Neural progenitor cell (in vitro differentiated cells): ENCODE data around the gene SUN1. TPM values are rescaled to one million over a fixed set of nuclear protein-coding genes. Genes with fewer than 3 reads are reported as not detected.
A peak's percentile ranks its signal among the peaks of the same experiment; 100 is the strongest.

Experiments used
- DNase-seq: peaks from one replicate; pipeline ENCODE4 v3.0.0-alpha.2; 2016; ENCODE audit warnings: low spot score
- H2AFZ ChIP-seq: fragments of 200-600 bp; sonication (generic); replicated peaks from 2 replicates; pipeline ENCODE4 v1.6.1; 2016; ENCODE audit warnings: antibody characterized with exemption
- H3F3A ChIP-seq: fragments of 200-600 bp; sonication (generic); 2 replicates; pipeline ENCODE4 v1.6.1; 2016; ENCODE audit warnings: antibody characterized with exemption, low read depth
- H3K27ac ChIP-seq: fragments of 200-600 bp; sonication (generic); 2 replicates; pipeline ENCODE4 v1.5.1; 2016; ENCODE audit warnings: mild to moderate bottlenecking
- H3K27me3 ChIP-seq: fragments of 200-600 bp; sonication (generic); 2 replicates; pipeline ENCODE4 v1.6.1; 2016; ENCODE audit warnings: mild to moderate bottlenecking, moderate library complexity
- H3K36me3 ChIP-seq: fragments of 200-600 bp; sonication (generic); 2 replicates; pipeline ENCODE4 v1.5.1; 2016
- H3K4me1 ChIP-seq: fragments of 200-600 bp; sonication (generic); 2 replicates; pipeline ENCODE4 v1.6.1; 2016; ENCODE audit warnings: mixed run types
- H3K4me2 ChIP-seq: fragments of 200-600 bp; sonication (generic); 2 replicates; pipeline ENCODE4 v1.6.1; 2016
- H3K4me3 ChIP-seq: fragments of 200-600 bp; sonication (generic); 2 replicates; pipeline ENCODE4 v1.5.1; 2016
- H3K79me2 ChIP-seq: fragments of 200-600 bp; sonication (generic); 2 replicates; pipeline ENCODE4 v1.6.1; 2016; ENCODE audit warnings: low read depth
- H3K9ac ChIP-seq: fragments of 200-600 bp; sonication (generic); 2 replicates; pipeline ENCODE4 v1.6.1; 2016
- H3K9me3 ChIP-seq: fragments of 200-600 bp; sonication (generic); 2 replicates; pipeline ENCODE4 v1.5.1; 2016; ENCODE audit warnings: low read depth
- H4K20me1 ChIP-seq: fragments of 200-600 bp; sonication (generic); 2 replicates; pipeline ENCODE4 v1.6.1; 2016; ENCODE audit warnings: low read depth
- H3K27ac Mint-ChIP-seq: 3 replicates; pipeline ENCODE4 v1.8.0; 2021; ENCODE audit warnings: mixed read lengths
- H3K27me3 Mint-ChIP-seq: 2 replicates; pipeline ENCODE4 v1.8.0; 2022; ENCODE audit warnings: low read depth, mild to moderate bottlenecking, inconsistent platforms, moderate library complexity, mixed read lengths; ENCODE audit not compliant: insufficient read depth
- H3K36me3 Mint-ChIP-seq: 3 replicates; pipeline ENCODE4 v1.8.0; 2021; ENCODE audit warnings: mixed read lengths
- H3K4me1 Mint-ChIP-seq: 3 replicates; pipeline ENCODE4 v1.8.0; 2021; ENCODE audit warnings: mixed read lengths
- H3K4me3 Mint-ChIP-seq: 3 replicates; pipeline ENCODE4 v1.8.0; 2021; ENCODE audit warnings: mild to moderate bottlenecking, moderate library complexity, mixed read lengths
- H3K9me3 Mint-ChIP-seq: 3 replicates; pipeline ENCODE4 v1.8.0; 2020; ENCODE audit warnings: mixed read lengths
- EZH2 ChIP-seq: fragments of 200-600 bp; sonication (generic); IDR thresholded peaks from 2 replicates; pipeline ENCODE4 v1.6.1; 2017; ENCODE audit warnings: antibody characterized with exemption, mild to moderate bottlenecking, moderate library complexity
- EZH2phosphoT487 ChIP-seq: fragments of 200-600 bp; sonication (generic); IDR thresholded peaks from 2 replicates; pipeline ENCODE4 v1.6.1; 2017; ENCODE audit warnings: antibody characterized with exemption
- total RNA-seq: library from RNA; depleted of rRNA; stranded (reverse); fragments of >200 nt; gene quantifications from 2 replicates; pipeline ENCODE4 v1.2.3, GENCODE V29; 2015; ENCODE audit warnings: low replicate concordance
- TF ChIP-seq, protein P1 (sequence below): fragments of 200-600 bp; sonication (generic); IDR thresholded peaks from 2 replicates; pipeline ENCODE4 v1.5.1; 2017; ENCODE audit warnings: antibody characterized with exemption, mild to moderate bottlenecking

Gene SUN1
- total RNA-seq, 1 donor from 2014 or later, result 104 TPM

GRCh38 chr7:820341-820740 is 11.9 kb upstream of the SUN1 start:
- Histone ChIP-seq H2AFZ (no peak overlapping the region), H3K27me3 (no peaks in the 10 kb centered on the region), H3K36me3 (peaks cover 4% of the 10 kb centered on the region), H4K20me1 (peaks cover 85% of the 10 kb centered on the region), H3K4me1 (peaks cover 7% of the 10 kb centered on the region), H3K79me2 (peaks cover 87% of the 10 kb centered on the region), H3K27ac (no peak overlapping the region), H3F3A (peaks cover 6% of the 10 kb centered on the region), H3K4me2 (no peak overlapping the region), H3K9ac (no peak overlapping the region), H3K9me3 (no peaks in the 10 kb centered on the region), H3K4me3 (no peak overlapping the region)
- Mint-ChIP-seq H3K27ac (no peak overlapping the region), H3K9me3 (peaks cover 4% of the 10 kb centered on the region), H3K4me1 (peaks cover 30% of the 10 kb centered on the region), H3K27me3 (peaks cover 2% of the 10 kb centered on the region), H3K36me3 (peaks cover 17% of the 10 kb centered on the region), H3K4me3 (no peak overlapping the region)
- DNase-seq, result no peak
- no peak for TF ChIP-seq EZH2phosphoT487
- no peak for TF ChIP-seq EZH2
- TF ChIP-seq, protein P1, sequence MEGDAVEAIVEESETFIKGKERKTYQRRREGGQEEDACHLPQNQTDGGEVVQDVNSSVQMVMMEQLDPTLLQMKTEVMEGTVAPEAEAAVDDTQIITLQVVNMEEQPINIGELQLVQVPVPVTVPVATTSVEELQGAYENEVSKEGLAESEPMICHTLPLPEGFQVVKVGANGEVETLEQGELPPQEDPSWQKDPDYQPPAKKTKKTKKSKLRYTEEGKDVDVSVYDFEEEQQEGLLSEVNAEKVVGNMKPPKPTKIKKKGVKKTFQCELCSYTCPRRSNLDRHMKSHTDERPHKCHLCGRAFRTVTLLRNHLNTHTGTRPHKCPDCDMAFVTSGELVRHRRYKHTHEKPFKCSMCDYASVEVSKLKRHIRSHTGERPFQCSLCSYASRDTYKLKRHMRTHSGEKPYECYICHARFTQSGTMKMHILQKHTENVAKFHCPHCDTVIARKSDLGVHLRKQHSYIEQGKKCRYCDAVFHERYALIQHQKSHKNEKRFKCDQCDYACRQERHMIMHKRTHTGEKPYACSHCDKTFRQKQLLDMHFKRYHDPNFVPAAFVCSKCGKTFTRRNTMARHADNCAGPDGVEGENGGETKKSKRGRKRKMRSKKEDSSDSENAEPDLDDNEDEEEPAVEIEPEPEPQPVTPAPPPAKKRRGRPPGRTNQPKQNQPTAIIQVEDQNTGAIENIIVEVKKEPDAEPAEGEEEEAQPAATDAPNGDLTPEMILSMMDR, result no peak

DNA sequence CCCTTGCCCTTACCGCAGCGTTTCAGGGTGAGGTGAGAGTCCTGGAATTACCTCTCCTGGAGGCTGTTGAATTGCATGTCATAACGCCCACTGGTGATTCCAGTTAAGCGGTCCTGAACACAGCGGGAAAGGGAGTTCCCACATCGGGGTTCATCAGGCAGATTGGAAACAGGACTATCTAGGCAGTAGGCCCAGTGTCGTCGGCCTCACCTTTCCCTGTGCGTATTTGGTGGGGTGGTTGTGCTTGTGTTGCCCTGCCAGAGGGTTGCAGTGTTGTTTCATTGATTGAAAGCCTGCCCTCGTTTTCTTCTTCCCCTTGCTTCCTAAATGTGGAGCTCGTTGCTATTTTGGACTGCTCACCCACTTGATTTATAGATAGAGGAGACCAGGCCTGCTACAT is 10.6 kb upstream of the SUN1 start:
- H3K9me3 Mint-ChIP-seq, result peaks cover 4% of the 10 kb centered on the region
- no peaks in the 10 kb centered on the region for H3K9me3 ChIP-seq
- H3K27ac ChIP-seq, result no peak overlapping the region
- DNase-seq, result no peak
- no peak overlapping the region for H3K4me3 ChIP-seq
- TF ChIP-seq, protein P1, result no peak
- TF ChIP-seq EZH2phosphoT487, result no peak
- no peak for TF ChIP-seq EZH2
- H3K27ac Mint-ChIP-seq, result no peak overlapping the region
- H3K4me1 Mint-ChIP-seq, result peaks cover 33% of the 10 kb centered on the region
- no peak overlapping the region for H2AFZ ChIP-seq
- peaks cover 4% of the 10 kb centered on the region for H3K36me3 ChIP-seq
- no peak overlapping the region for H3K9ac ChIP-seq
- no peaks in the 10 kb centered on the region for H3K27me3 ChIP-seq
- peaks cover 97% of the 10 kb centered on the region for H4K20me1 ChIP-seq
- H3K36me3 Mint-ChIP-seq, result peaks cover 18% of the 10 kb centered on the region
- no peaks in the 10 kb centered on the region for H3F3A ChIP-seq
- H3K79me2 ChIP-seq, result peaks cover 100% of the 10 kb centered on the region
- no peak overlapping the region for H3K4me2 ChIP-seq
- peaks cover 4% of the 10 kb centered on the region for H3K27me3 Mint-ChIP-seq
- H3K4me1 ChIP-seq, result peaks cover 7% of the 10 kb centered on the region
- H3K4me3 Mint-ChIP-seq, result no peak overlapping the region

- Histone ChIP-seq H3K36me3 (peaks cover 4% of the 10 kb centered on the region), H3K9me3 (no peaks in the 10 kb centered on the region), H3K9ac (no peak overlapping the region), H3K4me1 (peaks cover 4% of the 10 kb centered on the region), H3K27me3 (no peaks in the 10 kb centered on the region), H3K79me2 (peaks cover 100% of the 10 kb centered on the region), H2AFZ (no peak overlapping the region), H3K4me3 (no peak overlapping the region), H3K4me2 (no peak overlapping the region), H4K20me1 (peaks cover 93% of the 10 kb centered on the region), H3K27ac (no peak overlapping the region), H3F3A (no peaks in the 10 kb centered on the region)
- Mint-ChIP-seq H3K27me3 (peaks cover 4% of the 10 kb centered on the region), H3K4me1 (peaks cover 27% of the 10 kb centered on the region), H3K27ac (no peak overlapping the region), H3K36me3 (peaks cover 19% of the 10 kb centered on the region), H3K9me3 (peaks cover 4% of the 10 kb centered on the region), H3K4me3 (no peak overlapping the region)
- DNase-seq, result peak; percentile 55
- TF ChIP-seq EZH2 (no peak), EZH2phosphoT487 (no peak)
- TF ChIP-seq, protein P1, result peak; percentile 57
Observed at GRCh38 chr7:822692-823276, 9.5 kb upstream of the SUN1 start.
